Activated T-helper 1 cell treated with Interleukin-2 at 50 U/mL for 16 hours (primary cell): ENCODE results near the gene PRKCE.
"Not testable (repeated sequence)": the region's sequence is repeated elsewhere in the genome, so short reads cannot be mapped to it uniquely, and the experiment has no call there.

Experiments used
- DNase-seq: peaks from one replicate; pipeline ENCODE4 v3.0.0-alpha.2; 2020; ENCODE audit warnings: low read depth

The PRKCE gene

GRCh38 chr2:45837812-45838341, 186.4 kb downstream of the PRKCE start:
- DNase-seq = no peak

- DNase-seq = no peak
Measured at GRCh38 chr2:45839508-45840251, 188.2 kb downstream of the PRKCE start.

- no peak for DNase-seq
Measured at GRCh38 chr2:45840481-45840880, 189.0 kb downstream of the PRKCE start.

GRCh38 chr2:45841752-45842407, 190.4 kb downstream of the PRKCE start:
- no peak for DNase-seq

- DNase-seq = no peak
Measured at GRCh38 chr2:45843136-45843535, 191.7 kb downstream of the PRKCE start.

- no peak for DNase-seq
Measured at GRCh38 chr2:45844796-45845457, 193.5 kb downstream of the PRKCE start.

- DNase-seq = no peak
Measured at GRCh38 chr2:45845566-45845965, 194.1 kb downstream of the PRKCE start.

- DNase-seq = no peak
Measured at GRCh38 chr2:45849491-45850283, 198.2 kb downstream of the PRKCE start.

- no peak for DNase-seq
Measured at GRCh38 chr2:45850558-45850957, 199.1 kb downstream of the PRKCE start.

- DNase-seq = no peak
Measured at GRCh38 chr2:45851111-45851510, 199.6 kb downstream of the PRKCE start.

- DNase-seq = no peak
Measured at GRCh38 chr2:45851576-45852304, 200.3 kb downstream of the PRKCE start.

GRCh38 chr2:45852450-45853150, 201.1 kb downstream of the PRKCE start:
- DNase-seq = no peak

GRCh38 chr2:45855374-45855773, 203.9 kb downstream of the PRKCE start:
- DNase-seq = no peak

- no peak for DNase-seq
Measured at GRCh38 chr2:45856391-45857274, 205.2 kb downstream of the PRKCE start.

GRCh38 chr2:45857275-45857609, 205.8 kb downstream of the PRKCE start:
- DNase-seq = no peak

GRCh38 chr2:45857867-45858520, 206.5 kb downstream of the PRKCE start:
- no peak for DNase-seq

GRCh38 chr2:45858872-45859271, 207.4 kb downstream of the PRKCE start:
- DNase-seq = not testable (repeated sequence)

- DNase-seq = no peak
Measured at GRCh38 chr2:45859682-45860081, 208.2 kb downstream of the PRKCE start.
